ENCODE measurements around the gene RAB3GAP2.
"Not testable (repeated sequence)": the region's sequence is repeated elsewhere in the genome, so short reads cannot be mapped to it uniquely, and the experiment has no call there.

Gene RAB3GAP2, protein sequence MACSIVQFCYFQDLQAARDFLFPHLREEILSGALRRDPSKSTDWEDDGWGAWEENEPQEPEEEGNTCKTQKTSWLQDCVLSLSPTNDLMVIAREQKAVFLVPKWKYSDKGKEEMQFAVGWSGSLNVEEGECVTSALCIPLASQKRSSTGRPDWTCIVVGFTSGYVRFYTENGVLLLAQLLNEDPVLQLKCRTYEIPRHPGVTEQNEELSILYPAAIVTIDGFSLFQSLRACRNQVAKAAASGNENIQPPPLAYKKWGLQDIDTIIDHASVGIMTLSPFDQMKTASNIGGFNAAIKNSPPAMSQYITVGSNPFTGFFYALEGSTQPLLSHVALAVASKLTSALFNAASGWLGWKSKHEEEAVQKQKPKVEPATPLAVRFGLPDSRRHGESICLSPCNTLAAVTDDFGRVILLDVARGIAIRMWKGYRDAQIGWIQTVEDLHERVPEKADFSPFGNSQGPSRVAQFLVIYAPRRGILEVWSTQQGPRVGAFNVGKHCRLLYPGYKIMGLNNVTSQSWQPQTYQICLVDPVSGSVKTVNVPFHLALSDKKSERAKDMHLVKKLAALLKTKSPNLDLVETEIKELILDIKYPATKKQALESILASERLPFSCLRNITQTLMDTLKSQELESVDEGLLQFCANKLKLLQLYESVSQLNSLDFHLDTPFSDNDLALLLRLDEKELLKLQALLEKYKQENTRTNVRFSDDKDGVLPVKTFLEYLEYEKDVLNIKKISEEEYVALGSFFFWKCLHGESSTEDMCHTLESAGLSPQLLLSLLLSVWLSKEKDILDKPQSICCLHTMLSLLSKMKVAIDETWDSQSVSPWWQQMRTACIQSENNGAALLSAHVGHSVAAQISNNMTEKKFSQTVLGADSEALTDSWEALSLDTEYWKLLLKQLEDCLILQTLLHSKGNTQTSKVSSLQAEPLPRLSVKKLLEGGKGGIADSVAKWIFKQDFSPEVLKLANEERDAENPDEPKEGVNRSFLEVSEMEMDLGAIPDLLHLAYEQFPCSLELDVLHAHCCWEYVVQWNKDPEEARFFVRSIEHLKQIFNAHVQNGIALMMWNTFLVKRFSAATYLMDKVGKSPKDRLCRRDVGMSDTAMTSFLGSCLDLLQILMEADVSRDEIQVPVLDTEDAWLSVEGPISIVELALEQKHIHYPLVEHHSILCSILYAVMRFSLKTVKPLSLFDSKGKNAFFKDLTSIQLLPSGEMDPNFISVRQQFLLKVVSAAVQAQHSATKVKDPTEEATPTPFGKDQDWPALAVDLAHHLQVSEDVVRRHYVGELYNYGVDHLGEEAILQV (N-terminal part only)

DNA sequence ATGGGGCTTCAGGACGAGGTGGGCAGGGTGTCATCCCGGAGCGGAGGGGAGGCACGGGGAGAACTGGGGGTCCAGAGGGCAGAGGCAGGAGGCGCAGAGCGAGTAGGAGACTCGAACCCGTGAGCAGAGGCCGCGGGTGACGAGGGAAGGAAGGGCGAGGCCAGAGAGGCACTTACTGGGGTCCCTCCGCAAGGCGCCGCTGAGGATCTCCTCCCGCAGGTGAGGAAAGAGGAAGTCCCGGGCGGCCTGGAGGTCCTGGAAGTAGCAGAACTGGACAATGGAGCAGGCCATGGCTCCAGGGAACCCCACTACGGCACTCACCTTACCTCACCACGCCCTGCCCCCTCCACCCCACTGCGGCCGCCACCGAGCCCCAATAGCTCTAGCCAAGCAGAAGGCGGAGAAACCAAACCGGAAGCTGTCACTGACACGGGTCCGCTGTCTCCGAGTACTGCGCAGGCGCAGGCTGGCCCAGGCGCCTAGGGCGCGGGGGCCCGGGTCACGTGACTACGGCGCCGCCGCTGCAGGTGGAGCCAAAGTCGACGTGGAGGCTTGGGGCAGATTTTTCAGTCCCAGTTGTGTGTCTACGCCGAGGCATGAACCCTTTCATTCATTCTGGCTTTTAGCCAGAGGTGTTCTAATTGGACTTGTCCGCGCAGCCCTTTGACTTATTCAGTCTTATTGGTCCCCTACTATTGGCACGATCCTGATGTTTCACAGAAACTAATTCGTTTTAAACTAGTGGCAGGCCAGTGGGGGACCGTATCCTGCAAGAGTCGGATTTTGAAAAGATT lies at the start of gene RAB3GAP2:
TSS of gene RAB3GAP2 (minus strand) at position 407 of the 794 bp plus-strand sequence. CDS start at position 291, 116 bp downstream.
- DNase-seq = peak; percentile 96

DNA sequence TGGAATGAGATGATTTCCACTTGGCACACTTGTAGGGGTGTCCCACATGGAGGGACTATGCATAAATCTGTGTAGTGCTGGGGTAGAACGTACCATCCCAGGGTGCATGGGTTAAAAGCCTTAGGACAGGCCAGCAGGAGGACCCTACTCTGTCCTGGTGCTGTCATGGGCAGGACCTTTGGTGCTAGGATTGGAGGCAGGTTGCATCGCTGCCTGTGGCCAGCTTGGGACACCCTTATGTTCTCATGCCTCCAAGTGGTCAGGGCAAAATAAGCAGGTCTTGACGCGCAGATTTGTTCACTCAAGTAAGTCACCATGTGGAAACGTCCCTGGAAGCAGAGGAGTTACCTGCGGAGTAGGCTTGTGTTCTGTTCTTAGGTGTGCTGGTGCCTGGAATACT lies 49.5 kb upstream of the RAB3GAP2 start:
- no peak for DNase-seq

DNA sequence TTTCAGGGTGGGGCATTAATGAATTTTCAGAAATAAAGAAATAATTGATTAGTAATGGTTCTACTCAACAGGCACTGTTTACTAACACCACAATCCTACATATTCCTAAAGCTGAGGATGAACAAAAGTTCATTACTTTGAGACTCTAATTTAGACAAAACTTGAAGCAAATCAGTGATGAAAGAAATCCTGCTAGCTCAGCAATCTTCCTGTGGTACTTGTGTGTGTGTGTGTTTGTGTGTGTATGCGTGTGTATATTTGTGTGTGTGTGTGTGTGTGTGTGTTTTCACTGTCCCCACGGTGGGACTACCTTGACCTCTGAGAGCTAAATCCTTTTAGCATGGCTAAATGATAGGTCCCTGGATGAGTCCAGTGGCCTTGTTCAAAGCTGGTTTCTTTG lies 48.5 kb upstream of the RAB3GAP2 start:
- DNase-seq = no peak

DNA sequence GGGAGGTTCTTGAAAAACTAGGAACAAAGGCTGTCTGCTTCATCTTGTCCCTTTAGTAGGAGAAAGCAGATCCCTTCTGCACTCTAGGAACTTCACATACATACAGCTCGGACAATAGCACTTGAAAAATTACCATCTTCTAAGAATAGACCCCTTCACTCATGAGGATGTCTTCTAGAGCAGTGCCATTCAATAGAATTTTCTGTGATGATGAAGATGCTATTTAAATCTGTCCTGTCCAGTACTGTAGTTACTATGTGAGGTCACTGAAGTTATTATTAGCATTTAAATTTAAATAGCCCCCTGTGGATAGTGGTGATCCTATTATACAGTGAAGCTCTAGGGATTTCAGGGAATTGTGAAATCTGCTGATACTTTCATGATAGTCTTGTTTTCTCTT lies 46.4 kb upstream of the RAB3GAP2 start:
- no peak for DNase-seq

DNA sequence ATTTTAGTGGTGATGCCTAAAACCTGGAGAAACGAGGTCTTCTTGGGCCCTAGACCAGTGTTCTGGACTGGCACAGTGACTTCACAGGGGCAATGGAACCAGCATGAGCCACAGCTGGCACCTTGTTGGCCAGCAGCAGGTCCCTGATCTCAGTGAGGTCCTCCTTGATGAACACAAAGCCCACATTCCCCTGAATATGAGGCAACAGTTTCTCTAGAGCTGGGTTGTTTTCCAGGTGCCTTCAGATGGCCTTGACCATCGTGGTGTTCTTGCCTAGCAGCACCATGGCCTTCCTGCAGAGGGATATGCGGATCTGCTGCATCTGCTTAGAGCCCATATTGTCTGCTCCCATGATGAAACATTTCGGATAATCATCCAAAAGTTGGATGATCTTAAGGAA lies 44.9 kb upstream of the RAB3GAP2 start:
- no peak for DNase-seq

DNA sequence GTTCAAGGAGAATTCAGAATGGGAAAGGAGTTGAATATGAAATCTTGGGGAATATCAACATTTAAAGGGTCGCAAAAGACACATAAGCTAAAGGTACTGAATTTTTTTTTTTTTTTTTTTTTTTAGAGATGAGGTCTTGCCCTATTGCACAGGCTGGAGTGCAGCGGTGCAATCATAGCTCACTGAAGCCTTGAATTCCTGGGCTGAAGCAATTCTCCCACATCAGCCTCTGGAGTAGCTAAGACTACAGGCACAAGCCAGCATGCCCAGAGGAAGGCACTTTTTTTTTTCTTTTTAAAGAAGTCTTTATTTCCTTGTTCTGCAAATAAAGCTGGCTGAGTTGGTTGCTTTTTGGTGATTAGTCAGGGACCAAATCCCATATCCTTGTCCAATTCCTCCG lies 44.1 kb upstream of the RAB3GAP2 start:
- DNase-seq = no peak

DNA sequence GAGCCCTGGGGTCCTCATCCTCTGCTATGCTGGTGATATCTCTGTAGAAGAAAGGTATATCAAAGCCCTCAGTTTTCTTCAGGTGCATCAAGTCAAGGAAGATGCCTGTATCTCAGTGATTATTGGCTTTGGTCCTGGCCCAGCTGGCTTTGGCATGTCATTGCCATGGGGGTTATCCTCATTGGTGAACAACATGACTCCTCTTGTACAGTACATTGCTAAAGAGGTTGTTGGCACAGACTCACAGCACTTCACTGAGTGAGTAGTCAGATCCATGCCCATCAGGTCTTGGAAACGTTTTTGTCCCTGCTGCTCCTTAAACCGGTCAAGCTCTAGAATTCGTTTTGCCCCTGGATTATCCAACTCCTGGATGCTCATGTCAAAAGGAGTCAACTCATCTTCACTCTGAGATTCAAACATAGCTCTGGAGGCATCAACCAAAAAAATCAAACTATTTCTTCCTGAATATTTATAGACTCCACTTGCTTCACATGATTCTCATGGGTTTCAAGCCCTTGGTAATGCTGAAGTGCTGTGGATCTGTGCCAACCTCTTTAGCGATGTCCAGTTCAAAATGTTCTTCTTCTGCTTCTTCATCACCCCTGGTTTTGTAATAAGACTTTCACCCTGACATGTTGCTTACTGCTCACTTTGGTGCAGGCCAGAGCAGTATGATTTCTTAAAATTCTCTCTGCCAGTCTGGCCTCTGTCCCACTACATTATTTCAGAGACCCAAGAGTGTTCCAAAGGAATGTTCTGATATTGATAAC lies 43.0 kb upstream of the RAB3GAP2 start:
- DNase-seq = no peak

DNA sequence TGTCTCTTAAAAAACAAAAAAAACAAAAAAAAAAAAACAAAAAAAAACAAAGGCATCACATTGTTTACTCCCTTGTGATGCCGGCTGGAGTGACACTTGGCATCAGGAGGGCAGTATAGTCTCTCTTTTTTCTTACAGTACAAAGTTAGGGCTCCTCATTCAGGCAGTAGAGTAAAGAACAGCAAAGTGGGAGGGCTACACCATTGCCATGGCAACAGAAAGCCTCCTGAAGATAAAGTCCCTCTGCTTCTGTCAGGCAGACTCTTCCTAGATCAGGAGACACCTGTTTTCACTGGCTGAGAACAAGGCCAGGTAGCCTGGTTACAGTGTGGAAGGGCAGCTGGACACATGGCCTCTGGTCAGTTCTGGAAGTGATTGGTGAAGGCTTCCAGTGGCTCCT lies 41.3 kb upstream of the RAB3GAP2 start:
- no peak for DNase-seq

DNA sequence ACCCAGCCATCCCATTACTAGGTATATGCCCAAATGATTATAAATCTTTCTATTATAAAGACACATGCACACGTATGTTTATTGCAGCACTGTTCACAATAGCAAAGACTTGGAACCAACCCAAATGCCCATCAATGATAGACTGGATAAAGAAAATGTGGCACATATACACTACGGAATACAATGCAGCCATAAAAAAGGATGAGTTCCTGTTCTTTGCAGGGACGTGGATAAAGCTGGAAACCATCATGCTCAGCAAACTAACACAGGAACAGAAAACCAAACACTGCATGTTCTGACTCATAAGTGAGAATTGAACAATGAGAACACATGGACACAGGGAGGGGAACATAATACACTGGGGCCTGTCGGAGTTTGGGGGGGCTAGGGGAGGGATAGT lies 37.9 kb upstream of the RAB3GAP2 start:
- DNase-seq = not testable (repeated sequence)

DNA sequence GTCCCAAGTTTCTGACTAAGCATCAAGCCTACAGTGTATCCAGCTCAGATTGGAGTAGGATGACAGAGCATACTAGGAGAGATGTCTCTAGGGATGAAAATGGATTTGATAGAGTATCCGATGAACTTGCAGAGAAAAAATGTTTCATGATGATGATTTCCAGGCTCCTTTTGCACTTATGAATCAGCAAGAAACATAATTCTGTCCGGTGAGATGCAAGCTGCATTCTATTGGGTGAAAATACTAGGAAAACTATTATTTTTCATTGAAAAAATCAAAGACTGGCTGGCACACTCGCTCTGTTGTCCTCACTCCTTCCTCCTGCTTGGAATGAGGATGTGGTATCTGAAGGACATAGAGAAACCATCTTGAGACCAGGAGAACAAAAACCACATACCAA lies 35.4 kb upstream of the RAB3GAP2 start:
- DNase-seq = no peak

DNA sequence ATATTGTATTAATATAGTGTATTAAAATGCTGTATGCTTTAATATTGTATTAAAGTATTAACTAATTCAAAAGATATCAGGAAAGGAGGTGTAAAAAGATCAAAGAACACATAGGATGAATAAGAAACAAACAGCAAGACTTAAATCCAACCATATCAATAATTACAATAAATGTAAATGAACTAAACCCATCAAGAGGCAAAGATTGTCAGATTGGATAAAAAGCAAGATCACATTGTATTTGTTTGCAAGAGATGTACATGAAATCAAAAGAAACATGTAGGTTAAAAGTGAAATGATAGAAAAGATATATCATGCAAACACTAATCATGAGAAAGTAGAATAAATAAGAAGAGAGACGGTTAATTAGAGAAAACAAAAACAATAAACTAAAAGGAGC lies 34.1 kb upstream of the RAB3GAP2 start:
- DNase-seq = no peak

DNA sequence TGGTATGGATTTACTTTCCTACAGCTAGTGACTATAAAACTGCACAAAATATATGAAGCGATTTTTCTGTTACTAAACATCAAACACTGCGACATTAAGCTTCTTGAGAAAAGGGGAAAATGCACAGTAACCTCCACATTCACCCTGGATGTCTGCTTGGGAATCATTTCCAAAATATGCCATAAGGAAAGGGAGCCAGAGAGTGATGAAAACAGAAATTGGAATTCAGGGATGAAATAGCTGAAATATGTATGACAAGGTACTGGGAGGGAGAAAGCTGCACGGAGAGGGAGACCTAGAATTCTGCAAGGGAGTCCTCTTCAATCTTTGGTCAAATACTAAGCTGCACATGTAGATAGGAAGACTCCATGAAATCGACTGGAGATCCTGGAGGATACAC lies 31.6 kb upstream of the RAB3GAP2 start:
- DNase-seq = no peak

DNA sequence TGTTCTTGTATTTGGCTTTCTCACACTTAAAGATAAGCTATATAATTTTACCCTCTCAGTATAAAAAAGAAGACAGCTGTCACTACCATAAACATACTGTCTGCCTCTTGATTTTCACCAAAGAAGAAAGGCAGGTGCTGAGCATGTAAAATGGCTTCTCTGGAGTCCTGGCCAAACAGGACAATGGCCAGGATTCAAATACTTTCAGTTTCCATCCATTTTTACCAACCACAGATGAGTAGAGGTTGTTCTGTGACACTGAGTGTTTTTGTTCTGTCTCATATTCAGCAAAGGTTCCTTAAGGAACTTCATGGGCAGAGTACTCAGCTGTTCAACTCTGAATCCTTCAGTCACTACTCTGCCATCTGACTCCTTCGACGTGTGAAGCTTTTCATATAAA lies 29.4 kb upstream of the RAB3GAP2 start:
- DNase-seq = no peak

DNA sequence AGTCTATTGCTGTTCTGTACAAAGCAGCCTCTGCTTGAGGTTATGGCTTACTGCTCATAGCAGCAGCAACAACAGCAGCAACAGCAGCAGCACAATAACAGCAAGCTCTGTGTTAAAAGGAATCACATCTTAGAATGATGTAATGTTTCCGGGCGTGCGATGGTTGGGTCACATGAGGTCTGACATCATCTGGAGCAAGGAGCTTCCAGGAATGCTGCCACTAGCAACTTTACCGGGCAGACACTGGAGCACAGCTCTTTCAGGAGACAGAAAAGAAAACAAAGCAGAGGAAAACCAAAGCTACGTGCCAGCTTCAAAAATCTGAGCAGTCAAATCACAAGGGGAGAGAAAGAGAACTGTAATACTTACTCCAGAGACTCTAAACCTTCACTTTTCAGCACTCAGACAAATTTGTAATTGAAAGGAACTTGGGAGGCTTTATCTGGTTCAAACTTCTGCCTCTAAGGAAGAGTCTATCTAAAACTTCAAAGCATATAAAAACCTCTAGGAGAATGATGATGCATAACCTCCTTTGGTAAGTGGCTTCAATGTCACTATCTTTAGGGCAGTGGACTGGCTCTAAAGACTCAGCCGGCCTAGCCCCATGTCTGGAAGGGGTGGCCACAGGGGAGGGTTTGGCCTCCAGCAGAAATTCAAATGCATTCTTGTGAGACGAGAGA lies 28.3 kb upstream of the RAB3GAP2 start:
- no peak for DNase-seq

DNA sequence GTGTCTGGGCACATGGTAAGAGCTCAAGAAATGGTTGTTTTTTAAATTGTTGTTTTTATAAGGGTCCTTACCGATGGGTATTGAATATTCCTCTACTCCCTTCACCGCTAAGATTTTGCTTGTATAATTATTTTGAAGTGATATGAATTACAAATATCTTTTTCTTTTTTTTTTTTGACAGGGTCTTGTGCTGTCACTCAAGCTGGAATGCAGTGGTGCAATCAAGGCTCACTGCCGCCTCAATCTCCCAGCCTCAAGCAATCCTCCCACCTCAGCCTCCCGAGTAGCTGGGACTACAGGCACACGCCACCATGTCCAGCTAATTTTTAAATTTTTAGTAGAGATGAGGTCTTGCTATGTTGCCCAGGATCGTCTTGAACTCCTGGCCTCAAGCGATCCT lies 27.1 kb upstream of the RAB3GAP2 start:
- DNase-seq = no peak

DNA sequence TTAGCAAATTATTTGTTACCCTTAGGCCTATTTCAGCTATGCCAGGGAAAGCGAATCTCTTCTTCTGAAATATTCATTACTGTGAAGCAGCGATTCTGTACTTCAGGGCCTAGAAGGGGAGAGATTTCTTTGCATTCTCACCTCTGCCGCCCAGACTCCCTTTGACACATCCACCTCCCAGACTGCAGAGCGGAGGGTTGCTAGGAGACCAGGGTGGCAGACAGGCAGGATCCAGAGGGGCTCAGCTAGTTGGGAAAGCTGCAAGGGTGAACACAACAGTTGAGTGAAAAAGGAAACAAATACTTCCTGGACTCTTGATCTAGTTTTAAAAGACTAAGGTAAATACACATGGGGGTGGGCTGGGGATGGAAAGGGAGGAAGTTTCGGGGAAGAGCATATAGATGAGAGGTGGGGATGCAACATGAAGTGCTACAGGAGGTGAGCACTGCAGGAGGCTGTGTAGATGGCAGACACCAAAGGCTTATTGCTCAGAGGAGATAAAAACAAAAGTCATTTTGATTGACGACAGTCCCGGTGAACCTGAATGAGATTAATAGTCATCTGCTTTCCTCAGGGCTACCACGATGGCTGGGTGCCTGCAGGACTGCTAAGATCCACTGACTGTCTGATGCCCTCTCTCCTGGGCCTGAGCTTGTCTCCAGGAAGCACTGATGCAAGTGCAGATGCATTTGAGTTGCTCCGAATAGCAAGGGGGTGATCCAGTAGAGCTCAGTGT lies 26.4 kb upstream of the RAB3GAP2 start:
- DNase-seq = no peak

DNA sequence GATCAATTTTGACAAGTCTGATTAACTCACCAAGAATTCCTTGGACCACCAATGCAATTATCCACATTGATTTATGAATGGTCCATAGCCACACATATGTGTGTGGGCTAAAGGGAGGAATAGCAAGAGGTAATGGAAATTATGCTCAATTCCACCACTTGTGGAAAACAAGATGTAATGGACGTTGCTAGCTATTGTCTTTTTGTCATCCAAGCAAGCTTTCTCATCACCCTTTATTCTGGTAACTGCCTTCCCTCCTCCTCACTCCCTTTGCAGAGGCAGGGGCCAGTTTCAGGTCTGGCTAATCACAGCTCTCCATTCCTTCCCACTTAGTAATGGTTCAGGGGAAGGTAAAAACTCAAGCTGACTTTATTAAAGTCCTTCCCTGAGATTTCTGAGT lies 24.7 kb upstream of the RAB3GAP2 start:
- no peak for DNase-seq

DNA sequence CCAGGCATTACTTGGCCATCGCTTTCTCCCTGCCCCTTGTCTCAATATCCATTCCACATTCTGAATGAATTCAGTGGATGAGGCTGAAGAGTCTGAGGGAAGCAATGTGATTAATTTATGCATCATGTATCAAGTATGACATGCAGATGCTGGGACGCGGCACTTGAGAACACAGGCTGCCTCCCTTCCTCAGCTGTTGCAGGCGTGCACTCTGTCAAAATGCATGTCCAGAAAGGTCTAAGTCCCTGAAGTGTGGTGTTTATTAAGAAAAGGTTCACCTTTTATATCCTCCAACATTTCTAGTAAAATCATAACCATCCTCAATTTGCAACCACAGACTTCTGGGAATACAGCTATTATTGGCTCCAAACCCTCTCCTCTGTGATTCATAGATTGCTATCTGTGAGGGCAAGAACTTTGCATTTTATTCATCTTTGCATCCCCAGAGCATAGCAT lies 22.6 kb upstream of the RAB3GAP2 start:
- no peak for DNase-seq

DNA sequence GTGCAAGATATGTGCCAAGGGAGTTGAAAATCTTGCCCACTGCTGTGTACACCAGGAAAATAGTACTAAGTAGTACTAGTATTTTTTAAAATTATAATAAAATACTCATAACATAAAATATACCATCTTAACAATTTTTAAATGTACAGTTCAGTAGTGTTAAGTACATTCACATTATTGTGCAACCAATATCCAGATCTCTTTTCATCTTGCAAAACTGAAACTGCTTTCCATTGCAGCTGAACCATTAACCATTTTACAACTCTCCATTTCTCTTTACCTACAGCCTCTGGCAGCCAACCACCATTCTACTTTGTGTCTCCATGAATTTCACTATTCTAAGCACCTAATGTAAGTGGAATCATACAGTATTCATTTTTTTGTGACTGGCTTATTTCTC lies 19.3 kb upstream of the RAB3GAP2 start:
- no peak for DNase-seq

DNA sequence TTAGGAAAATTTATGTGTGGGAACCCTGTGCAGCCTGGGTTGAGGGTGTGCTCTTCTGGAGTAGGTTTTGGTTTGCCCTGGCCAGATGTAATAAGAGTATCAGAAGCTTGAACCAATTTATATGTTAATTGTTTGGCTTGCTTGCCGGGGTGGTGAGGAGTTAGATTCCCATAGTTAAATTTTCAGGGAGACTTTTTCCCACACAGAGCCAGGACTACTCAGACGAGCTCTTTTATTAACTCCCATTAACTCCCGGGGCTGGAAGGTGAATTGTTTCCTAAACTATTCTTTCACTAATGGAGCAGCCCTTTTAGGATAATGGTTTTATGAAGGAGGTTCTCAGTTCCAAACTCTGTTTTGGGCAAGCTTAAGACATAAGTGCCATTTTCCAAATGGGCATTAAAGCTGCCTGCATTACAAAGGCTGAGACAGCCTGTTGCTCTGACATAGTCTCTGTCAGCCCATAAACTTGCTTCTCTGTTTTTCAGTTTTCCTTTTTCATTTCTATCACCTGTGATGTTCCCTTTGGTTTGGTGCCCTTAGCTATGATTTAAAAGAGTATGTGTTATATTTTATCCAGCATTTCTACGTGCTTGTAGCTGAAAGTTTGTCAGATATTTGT lies 18.0 kb upstream of the RAB3GAP2 start:
- DNase-seq = no peak

Measured in activated gamma-delta T cell treated with Interleukin-2 at 50 U/mL for 16 hours (primary cell).